Small intestine (tissue), 7 donors: Measurements from ENCODE around the gene EFCAB9. TPM values are rescaled to one million over a fixed set of nuclear protein-coding genes. Genes with fewer than 3 reads are reported as not detected.

Source experiments
- DNase-seq, 2 donors: peaks; one replicate each; pipeline versions ENCODE4 v3.0.0 to v3.0.0-alpha.2; 2013
- FAIRE-seq: peaks from 2 replicates; lab custom pipeline; 2012; peaks lifted over from hg19 to GRCh38; lab: Jason Lieb, UNC
- H3K27ac ChIP-seq, 3 donors: one replicate each; pipeline ENCODE4 v1.5.1; 2013; ENCODE audit warnings: low read length in 2 of 3, mild to moderate bottlenecking in 2 of 3, control low read depth in 1 of 3, inconsistent platforms in 1 of 3, low read depth in 1 of 3, moderate library complexity in 1 of 3
- H3K27me3 ChIP-seq, 3 donors: one replicate each; pipeline ENCODE4 v1.6.1; 2013; ENCODE audit warnings: low read length in 3 of 3, inconsistent platforms in 1 of 3; ENCODE audit not compliant: control insufficient read depth in 3 of 3, insufficient read depth in 3 of 3
- H3K36me3 ChIP-seq, 3 donors: one replicate each; pipeline ENCODE4 v1.6.1; 2013; ENCODE audit warnings: low read length in 3 of 3, inconsistent platforms in 1 of 3, low read depth in 1 of 3, mild to moderate bottlenecking in 1 of 3, moderate library complexity in 1 of 3; ENCODE audit not compliant: control insufficient read depth in 3 of 3, insufficient read depth in 2 of 3
- H3K4me1 ChIP-seq, 3 donors: one replicate each; pipeline ENCODE4 v1.6.1; 2013; ENCODE audit warnings: low read length in 2 of 3, inconsistent platforms in 1 of 3, low read depth in 1 of 3, mild to moderate bottlenecking in 1 of 3, moderate library complexity in 1 of 3; ENCODE audit not compliant: control insufficient read depth in 3 of 3, insufficient read depth in 2 of 3
- H3K4me3 ChIP-seq, 3 donors: one replicate each; pipeline ENCODE4 v1.5.1; 2013; ENCODE audit warnings: low read length in 3 of 3, control low read depth in 1 of 3, inconsistent platforms in 1 of 3, low read depth in 1 of 3, mild to moderate bottlenecking in 1 of 3, moderate library complexity in 1 of 3
- H3K9me3 ChIP-seq, 2 donors: one replicate each; pipeline ENCODE4 v1.6.1; 2013; ENCODE audit warnings: low read depth in 1 of 2, low read length in 1 of 2; ENCODE audit not compliant: control insufficient read depth in 2 of 2, insufficient read depth in 1 of 2
- WGBS, 3 donors: extraction: QIAGEN DNeasy Blood & Tissue Kit; methylation state at CpG; one replicate each; pipeline ENCODE4 v1.1.7; 2013; 5-methylcytosine and 5-hydroxymethylcytosine counted together
- polyA plus RNA-seq, 4 donors: library from polyadenylated mRNA; stranded (reverse) in 3 of 4; unstranded in 1 of 4; fragments of 200-250 nt in 3 of 4; fragments of 120-200 nt in 1 of 4; gene quantifications; one replicate each; pipeline versions ENCODE4 v1.2.1 to v1.2.3, GENCODE V29; 2013
- donor health status: healthy with polysubstance abuse.
- donor health status: control.
- donor health status: control.
- donor health status: Bipolar disorder and iron deficiency.
- donor health status: healthy.

Gene EFCAB9
- polyA plus RNA-seq, 4 donors = not detected

DNA sequence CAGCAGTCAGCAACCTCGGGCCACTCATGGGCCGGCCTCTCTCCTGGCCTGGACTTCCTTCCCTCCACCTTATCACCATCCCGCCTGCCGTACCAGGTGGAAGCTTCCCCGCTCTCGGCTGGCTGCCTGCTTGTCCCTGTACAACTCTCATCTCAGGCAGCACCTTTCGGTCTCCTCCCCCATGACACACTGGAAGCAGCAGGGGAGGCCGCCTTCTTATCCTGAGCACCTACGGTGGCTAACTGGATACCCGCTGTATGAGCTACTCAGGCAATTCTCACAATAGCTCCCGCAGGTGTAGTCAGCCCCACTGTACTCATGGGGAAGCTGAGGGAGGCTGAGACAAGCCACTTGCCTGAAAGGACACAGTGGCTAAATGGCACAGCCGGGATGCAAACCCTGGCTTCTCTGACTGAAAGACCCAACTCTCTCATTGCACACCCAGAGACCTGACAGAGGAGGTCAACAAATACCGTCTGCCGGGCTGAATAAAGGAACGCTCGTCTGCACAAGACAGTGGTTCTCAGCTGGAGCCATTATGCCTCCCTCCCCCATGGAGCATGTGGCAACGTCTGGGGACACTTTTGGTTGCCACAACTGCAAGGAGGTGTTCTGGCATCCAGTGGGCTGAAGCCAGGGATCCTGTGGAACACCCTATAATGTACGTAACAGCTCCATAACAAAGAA, 15.5 kb upstream of the EFCAB9 start:
- DNase-seq (no peak), FAIRE-seq (no peak)
- no peaks in the 10 kb centered on the region for H3K27me3 ChIP-seq
- peaks cover 0 to 2% (median 0%) of the 10 kb centered on the region in 3 donors for H3K36me3 ChIP-seq
- 50 to 62% (median 57%) methylated on average over 18 of the region's 18 CpGs for WGBS, 3 donors
- peak overlapping the region in 2 of 3 donors; percentile 66 to 89 for H3K27ac ChIP-seq
- H3K4me1 ChIP-seq = peaks cover 0 to 4% (median 0%) of the 10 kb centered on the region in 3 donors
- no peak overlapping the region for H3K4me3 ChIP-seq
- no peaks in the 10 kb centered on the region for H3K9me3 ChIP-seq

GRCh38 chr5:172178991-172179989, 14.7 kb upstream of the EFCAB9 start:
- 48 to 80% (median 64%) methylated on average over 18 of the region's 18 CpGs for whole genome bisulfite sequencing, 3 donors
- H3K4me3 ChIP-seq = peak overlapping the region in 1 of 3 donors; percentile 23
- peak in 1 of 2 donors; percentile 33 for DNase-seq
- peak overlapping the region in 2 of 3 donors; percentile 66 to 89 for H3K27ac ChIP-seq
- H3K36me3 ChIP-seq = peaks cover 0 to 2% (median 0%) of the 10 kb centered on the region in 3 donors
- H3K9me3 ChIP-seq = no peaks in the 10 kb centered on the region
- H3K27me3 ChIP-seq = no peaks in the 10 kb centered on the region
- H3K4me1 ChIP-seq = peaks cover 0 to 4% (median under 1%) of the 10 kb centered on the region in 3 donors
- no peak for FAIRE-seq

DNA sequence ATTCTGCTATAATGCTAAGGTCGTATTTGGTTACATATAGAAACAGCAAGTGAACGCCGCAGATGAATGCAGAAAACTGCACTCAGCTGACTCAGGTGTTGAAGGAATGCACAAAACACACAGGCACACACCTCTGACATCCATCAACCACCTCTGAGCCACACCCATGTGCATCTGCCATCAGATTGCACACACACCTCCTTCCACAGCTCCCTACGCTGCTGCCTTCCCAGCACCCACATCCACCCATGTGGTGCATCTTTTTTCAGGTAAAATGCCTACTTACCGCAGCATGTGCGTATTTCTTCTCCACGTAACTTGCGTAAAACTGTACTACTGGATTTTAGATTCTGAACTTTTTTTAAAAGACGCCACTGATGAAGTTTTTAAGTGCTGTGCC, 13.0 kb upstream of the EFCAB9 start:
- peaks cover 0 to 3% (median 0%) of the 10 kb centered on the region in 3 donors for H3K4me1 ChIP-seq
- H3K4me3 ChIP-seq = no peak overlapping the region
- no peaks in the 10 kb centered on the region for H3K27me3 ChIP-seq
- H3K9me3 ChIP-seq = no peaks in the 10 kb centered on the region
- H3K27ac ChIP-seq = no peak overlapping the region
- DNase-seq = no peak
- 83 to 95% (median 89%) methylated on average over 9 of the region's 9 CpGs for WGBS, 3 donors
- peaks cover 0 to 6% (median 0%) of the 10 kb centered on the region in 3 donors for H3K36me3 ChIP-seq
- FAIRE-seq = no peak

DNA sequence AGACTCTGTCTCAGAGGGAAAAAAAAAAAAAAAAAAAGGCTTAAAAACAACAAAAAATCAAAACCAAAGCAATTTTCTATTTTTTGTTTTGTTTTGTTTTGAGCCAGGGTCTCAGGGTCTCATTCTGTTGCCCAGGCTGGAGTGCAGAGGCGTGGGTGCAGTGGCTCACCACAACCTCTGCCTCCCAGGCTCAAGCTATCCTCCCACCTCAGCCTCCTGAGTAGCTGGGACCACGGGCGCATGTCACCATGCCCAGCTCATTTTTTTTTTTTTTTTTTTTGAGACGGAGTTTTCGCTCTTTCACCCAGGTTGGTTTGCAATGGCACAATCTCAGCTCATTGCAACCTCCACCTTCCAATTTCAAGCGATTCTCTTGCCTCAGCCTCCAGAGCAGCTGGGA, 11.7 kb upstream of the EFCAB9 start:
- FAIRE-seq = no peak

DNA sequence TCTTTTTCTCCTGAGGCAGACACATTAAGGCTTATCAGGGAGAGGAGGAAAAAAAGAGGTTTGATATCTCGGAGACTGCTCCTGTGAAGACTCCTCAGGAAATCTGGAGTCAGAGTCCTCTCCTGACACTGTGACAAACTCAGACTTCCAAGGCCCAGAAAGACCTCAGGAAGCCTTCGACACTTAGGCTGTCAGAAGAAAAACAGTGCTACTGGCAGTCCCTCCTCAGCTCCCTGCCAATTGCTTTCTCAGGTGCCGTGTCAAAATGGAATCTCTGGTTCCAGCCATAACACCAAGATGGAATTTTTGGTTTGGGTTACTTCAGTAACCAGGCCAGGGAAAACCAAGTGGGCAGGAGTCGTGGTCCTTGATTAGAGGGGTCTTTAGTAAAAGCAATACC, 10.1 kb upstream of the EFCAB9 start:
- Histone ChIP-seq H3K27ac (peak overlapping the region in 1 of 3 donors; percentile 56), H3K4me1 (peaks cover 0 to 8% (median 3%) of the 10 kb centered on the region in 3 donors), H3K36me3 (peaks cover 0 to 6% (median 0%) of the 10 kb centered on the region in 3 donors), H3K27me3 (no peaks in the 10 kb centered on the region), H3K9me3 (no peaks in the 10 kb centered on the region), H3K4me3 (no peak overlapping the region)
- DNase-seq = no peak
- no peak for FAIRE-seq
- WGBS, 3 donors = 78 to 88% (median 88%) methylated on average over 4 of the region's 4 CpGs

More for the DNA sequence above, 11.7 kb upstream of the EFCAB9 start:
- Histone ChIP-seq H3K4me3 (no peak overlapping the region), H3K4me1 (peaks cover 0 to 8% (median 3%) of the 10 kb centered on the region in 3 donors), H3K9me3 (no peaks in the 10 kb centered on the region), H3K36me3 (peaks cover 0 to 6% (median 0%) of the 10 kb centered on the region in 3 donors), H3K27me3 (no peaks in the 10 kb centered on the region), H3K27ac (no peak overlapping the region)
- no peak for DNase-seq
- 88 to 93% (median 89%) methylated on average over 6 of the region's 6 CpGs for WGBS, 3 donors

- Histone ChIP-seq H3K9me3 (no peaks in the 10 kb centered on the region), H3K4me1 (peaks cover 0 to 11% (median 3%) of the 10 kb centered on the region in 3 donors), H3K27me3 (no peaks in the 10 kb centered on the region), H3K4me3 (peak overlapping the region in 1 of 3 donors; percentile 16), H3K36me3 (peaks cover 0 to 6% (median 0%) of the 10 kb centered on the region in 3 donors), H3K27ac (peak overlapping the region in 2 of 3 donors; percentile 51 to 56)
- DNase-seq (no peak), FAIRE-seq (no peak)
- 68 to 83% (median 69%) methylated on average over 10 of the region's 10 CpGs for WGBS, 3 donors
These were observed 8.9 kb upstream of the EFCAB9 start for GRCh38 chr5:172185096-172185461.

GRCh38 chr5:172186114-172186695, 7.8 kb upstream of the EFCAB9 start:
- FAIRE-seq (no peak), DNase-seq (no peak)
- Histone ChIP-seq H3K9me3 (no peaks in the 10 kb centered on the region), H3K27ac (peak overlapping the region in 2 of 3 donors; percentile 2 to 56), H3K4me3 (peak overlapping the region in 1 of 3 donors; percentile 88), H3K4me1 (peaks cover 0 to 11% (median 3%) of the 10 kb centered on the region in 3 donors), H3K36me3 (peaks cover 0 to 6% (median 0%) of the 10 kb centered on the region in 3 donors), H3K27me3 (no peaks in the 10 kb centered on the region)
- 71 to 80% (median 77%) methylated on average over 13 of the region's 13 CpGs for WGBS, 3 donors
